GM21619 (cell line): ENCODE data around the gene SYNGR3.
"Not testable (repeated sequence)": the region's sequence is repeated elsewhere in the genome, so short reads cannot be mapped to it uniquely, and the experiment has no call there.

Experiments used
- ATAC-seq: cut with Tn5 transposase; IDR thresholded peaks from one replicate; pipeline ENCODE4 v1.9.1; 2021; ENCODE audit not compliant: unreplicated experiment

The SYNGR3 gene, protein sequence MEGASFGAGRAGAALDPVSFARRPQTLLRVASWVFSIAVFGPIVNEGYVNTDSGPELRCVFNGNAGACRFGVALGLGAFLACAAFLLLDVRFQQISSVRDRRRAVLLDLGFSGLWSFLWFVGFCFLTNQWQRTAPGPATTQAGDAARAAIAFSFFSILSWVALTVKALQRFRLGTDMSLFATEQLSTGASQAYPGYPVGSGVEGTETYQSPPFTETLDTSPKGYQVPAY

DNA sequence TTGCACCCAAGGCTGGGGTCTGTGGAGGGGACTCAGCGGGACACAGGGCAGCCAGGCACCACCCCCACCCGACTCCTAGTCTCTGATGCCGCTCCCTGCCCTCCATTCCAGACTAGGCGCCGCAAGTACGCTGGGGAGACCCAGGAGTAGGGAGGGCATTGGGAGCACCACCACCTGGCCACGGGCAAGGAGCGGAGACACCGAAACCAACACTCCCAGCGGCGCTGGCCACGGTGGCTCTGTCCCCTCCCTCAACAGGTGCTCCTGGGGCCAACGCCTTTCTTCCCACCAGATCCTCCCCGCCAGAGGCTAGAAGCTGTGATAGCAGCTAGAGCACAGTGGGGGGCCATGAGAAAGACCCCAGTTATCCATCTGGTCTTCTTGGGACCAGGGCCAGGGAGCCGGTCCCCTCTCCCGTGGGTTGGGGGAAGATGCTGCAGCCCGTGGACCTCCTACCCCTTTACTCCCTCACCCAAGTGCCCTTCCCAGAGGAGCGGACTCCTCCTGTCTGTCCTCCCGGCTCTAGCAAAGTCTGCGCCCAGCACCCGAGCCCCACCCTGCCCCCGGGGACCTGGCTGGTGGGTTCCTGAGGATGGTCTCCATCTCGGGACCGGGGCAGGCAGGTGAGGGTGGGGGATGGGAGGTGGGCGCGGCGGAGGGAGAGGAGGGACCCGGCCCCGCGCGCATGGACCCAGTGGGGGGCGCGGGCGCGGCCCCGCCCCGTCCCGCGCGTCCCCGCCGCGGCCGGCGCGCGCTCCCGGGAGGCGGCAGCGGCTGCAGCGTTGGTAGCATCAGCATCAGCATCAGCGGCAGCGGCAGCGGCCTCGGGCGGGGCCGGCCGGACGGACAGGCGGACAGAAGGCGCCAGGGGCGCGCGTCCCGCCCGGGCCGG, at the start of gene SYNGR3:
TSS of gene SYNGR3 (plus strand) at position 762 of the 892 bp plus-strand sequence. CDS start 133 bp downstream, outside the sequence.
- ATAC-seq: no peak

- no peak for ATAC-seq
These were observed 49.3 kb upstream of the SYNGR3 start for GRCh38 chr16:1940273-1941161.

DNA sequence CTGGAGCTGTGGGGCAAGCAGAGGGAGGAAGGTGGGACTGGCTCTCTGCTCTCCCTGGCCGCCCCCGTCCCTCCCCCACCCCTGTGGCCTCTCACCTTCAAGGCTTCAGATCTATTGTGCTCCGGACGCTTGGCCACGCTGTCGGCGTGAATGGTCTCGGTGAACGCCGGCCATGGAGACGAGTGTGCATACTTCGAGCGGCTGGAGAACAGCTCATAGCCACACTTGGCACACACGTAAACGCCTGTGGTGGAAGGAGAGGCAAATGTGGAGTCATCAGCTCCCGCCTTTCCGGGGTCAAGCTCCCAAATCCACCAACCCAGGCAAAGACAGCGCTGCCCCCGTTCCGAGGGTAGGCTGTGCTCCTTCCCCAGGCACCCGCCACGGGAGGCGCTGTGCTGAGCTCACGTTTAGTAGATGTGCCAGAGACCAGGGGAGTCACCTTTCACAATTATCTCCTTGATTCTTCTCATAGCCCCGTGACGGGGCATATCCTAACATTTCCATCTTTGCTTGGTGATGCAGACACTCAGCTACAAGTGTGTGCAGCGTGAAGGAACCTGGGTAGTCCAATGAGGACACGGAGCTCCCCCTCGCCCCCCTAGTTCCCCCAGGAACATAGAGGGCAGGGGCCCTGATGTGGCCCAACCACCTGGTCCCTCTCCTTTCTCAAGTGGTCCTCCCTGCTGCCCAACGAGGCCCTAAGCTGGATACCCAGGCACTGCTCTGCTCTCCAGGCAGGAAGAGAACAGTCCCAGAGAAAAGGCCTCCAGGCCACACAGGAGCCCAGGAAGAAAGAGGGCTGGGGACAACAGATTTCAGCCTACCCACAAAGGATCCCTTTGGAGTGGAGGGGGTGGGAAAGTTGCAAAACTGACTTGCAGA, 48.4 kb upstream of the SYNGR3 start:
- ATAC-seq: no peak

DNA sequence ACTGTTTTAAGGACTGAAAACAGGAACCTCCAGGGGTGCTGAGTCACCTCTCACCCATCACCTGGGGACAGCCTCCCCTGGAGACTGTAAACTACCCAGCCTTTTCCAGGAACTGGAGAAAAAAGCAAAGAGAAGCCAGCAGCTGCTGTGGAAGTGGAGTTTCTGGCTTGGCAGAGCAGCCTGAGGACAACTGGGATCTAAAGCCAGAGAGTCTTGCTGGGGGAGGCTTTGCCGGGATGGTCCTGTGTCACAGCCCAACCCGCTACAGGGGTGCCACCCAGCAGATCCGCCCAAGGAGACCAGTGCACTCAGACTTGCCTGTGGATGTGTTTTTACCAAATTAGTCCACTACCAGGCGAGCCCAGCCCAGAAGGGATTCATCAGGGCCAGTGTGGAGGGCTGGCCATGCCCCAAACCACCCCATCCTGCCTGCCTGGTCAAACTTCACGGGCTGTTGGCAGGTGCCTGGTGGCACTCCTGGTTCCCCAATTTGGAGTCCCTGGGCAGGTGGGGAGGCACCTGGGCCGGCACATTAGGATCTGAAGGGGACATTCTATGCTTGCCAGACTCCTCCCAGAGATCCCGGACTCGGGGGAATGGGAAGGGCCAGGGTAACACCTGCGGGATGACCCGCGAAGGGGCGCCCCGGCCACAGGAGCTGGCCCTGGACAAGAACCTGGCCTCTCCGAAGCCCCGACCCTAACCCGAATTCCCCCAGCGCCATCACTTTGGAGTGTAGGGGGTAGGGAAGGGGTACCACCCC, 47.5 kb upstream of the SYNGR3 start:
- ATAC-seq: no peak

- ATAC-seq: peak; percentile 92
These were observed 46.7 kb upstream of the SYNGR3 start, which contains the start of gene MSRB1 for GRCh38 chr16:1942810-1943726. Gene MSRB1 (minus strand): TSS chr16:1943199. CDS start chr16:1943156, 43 bp downstream.

GRCh38 chr16:1944612-1945199, 45.1 kb upstream of the SYNGR3 start:
- no peak for ATAC-seq

DNA sequence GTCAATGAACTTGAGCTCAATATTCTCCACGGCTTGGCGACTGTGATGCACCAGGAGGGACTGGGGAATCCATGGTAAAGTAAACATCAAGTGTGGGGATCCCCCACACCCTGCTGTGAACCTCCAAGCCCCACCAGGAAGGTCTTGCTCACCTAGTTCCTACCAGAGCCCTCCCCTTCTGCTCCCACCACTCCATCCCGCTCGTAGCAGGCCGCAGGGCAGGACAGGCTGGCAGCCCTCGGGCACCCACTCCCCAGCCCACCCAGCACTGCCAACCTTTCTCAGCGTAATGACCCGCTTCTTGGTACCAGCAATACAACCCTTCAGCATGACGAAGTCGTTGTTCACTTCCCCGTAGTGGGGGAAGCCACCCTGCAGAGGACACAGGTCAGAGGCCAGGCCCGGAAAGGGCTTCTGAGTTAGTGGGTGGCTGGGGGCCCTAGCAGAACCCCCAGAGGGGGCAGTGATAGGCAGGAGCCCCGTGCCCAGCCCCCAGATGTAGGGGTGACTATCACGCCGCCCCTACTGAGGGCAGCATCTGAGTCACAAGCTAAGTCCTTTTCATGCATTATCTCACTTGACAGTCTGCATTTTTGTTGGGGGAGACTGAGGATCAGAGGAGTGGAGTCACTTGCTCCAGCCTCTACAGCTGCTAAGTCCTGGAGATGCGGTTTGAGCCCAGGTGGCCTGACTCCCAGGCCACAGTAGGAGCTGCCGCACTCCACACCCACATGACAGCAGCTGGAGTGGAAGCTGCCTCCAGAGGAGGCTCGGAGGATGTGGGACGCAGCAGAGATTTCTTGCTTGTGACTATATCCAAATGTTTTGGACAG, 44.0 kb upstream of the SYNGR3 start:
- no peak for ATAC-seq

GRCh38 chr16:1946495-1947368, 43.0 kb upstream of the SYNGR3 start:
- ATAC-seq: no peak

GRCh38 chr16:1947369-1947670, 42.5 kb upstream of the SYNGR3 start:
- ATAC-seq: no peak

GRCh38 chr16:1949507-1949906, 40.3 kb upstream of the SYNGR3 start:
- no peak for ATAC-seq

DNA sequence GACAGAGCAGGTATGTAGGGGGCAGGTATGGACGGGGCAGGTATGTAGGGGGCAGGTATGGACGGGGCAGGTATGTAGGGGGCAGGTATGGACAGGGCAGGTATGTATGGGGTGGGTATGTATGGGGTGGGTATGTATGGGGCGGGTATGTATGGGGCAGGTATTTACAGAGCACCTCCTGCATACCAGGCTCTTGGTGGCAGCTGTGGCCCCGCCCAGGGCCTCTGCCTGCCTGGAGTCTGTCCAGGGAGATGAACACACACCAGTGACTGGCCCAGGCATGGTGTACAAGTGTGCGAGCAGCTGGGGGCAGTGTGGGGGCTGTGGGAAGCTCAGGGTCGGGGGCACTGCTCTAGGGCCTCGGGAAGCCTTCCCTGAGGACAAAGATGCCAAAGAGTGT, 39.7 kb upstream of the SYNGR3 start:
- ATAC-seq: no peak

GRCh38 chr16:1950559-1950958, 39.2 kb upstream of the SYNGR3 start:
- ATAC-seq: no peak

DNA sequence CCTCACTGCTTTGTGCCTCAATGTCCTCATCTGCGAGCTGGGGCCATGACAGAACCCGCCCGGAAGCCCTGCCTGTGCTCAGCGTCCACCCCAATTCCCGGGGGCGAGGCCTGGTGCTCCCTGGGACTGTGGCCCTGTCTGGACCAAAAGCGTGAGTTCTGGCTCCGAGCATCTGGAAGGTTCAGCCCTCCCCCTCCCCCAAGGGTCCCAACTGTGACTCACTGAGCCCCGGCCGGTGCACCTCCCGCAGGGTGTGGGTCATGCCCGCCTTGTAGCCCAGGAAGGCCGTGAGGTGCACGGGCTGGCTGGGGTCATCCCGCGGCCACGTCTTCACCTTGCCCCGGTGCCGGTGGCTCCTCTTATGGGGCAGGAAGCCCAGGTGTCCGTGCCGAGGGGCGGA, 36.0 kb upstream of the SYNGR3 start:
- ATAC-seq: no peak

DNA sequence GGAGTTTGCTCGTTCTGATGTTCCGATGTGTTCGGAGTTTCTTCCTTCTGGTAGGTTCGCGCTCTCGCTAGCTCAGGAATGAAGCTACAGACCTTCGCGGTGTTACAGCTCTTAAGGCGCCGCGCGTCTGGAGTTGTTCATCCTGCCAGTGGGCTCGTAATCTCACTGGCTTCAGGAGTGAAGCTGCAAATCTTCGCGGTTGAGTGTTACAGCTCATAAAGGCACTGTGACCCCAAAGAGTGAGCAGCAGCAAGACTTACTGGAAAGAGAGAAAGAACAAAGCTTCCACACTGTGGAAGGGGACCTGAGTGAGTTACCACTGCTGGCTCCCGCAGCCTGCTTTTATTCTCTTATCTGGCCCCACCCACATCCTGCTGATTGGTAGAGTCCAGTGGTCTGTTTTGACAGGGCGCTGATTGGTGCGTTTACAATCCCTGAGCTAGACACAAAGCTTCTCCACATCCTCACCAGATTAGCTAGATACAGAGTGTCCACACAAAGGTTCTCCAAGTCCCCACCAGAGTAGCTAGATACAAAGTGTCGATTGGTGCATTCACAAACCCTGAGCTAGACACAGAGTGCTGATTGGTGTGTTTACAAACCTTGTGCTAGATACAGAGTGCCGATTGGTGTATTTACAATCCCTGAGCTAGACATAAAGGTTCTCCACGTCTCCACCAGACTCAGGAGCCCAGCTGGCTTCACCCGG, 32.2 kb upstream of the SYNGR3 start:
- ATAC-seq: not testable (repeated sequence)

DNA sequence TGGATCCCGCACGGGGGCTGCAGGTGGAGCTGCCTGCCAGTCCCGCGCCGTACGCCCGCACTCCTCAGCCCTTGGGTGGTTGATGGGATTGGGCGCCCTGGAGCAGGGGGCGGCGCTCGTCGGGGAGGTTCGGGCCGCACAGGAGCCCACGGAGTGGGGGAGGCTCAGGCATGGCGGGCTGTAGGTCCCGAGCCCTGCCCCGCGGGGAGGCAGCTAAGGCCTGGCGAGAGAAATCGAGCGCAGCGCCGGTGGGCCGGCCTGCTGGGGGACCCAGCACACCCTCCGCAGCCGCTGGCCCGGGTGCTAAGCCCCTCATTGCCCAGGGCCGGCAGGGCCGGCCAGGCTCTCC, 31.7 kb upstream of the SYNGR3 start:
- not testable (repeated sequence) for ATAC-seq

GRCh38 chr16:1958715-1959268, 31.0 kb upstream of the SYNGR3 start:
- ATAC-seq: no peak
